HG03025 (cell line): ENCODE results near the gene DPYD.

Experiments used
- ATAC-seq: cut with Tn5 transposase; IDR thresholded peaks from one replicate; pipeline ENCODE4 v1.9.1; 2021; ENCODE audit warnings: mild to moderate bottlenecking, moderate library complexity; ENCODE audit not compliant: unreplicated experiment, low FRiP score

The DPYD gene

GRCh38 chr1:97632776-97633175, 288.1 kb downstream of the DPYD start:
- no peak for ATAC-seq

GRCh38 chr1:97632075-97632474, 288.8 kb downstream of the DPYD start:
- no peak for ATAC-seq

- ATAC-seq: no peak
Measured at GRCh38 chr1:97630948-97631347, 289.9 kb downstream of the DPYD start.

- ATAC-seq: no peak
Measured at GRCh38 chr1:97630281-97630680, 290.6 kb downstream of the DPYD start.

GRCh38 chr1:97623220-97623619, 297.6 kb downstream of the DPYD start:
- ATAC-seq: no peak

- ATAC-seq: no peak
Measured at GRCh38 chr1:97621955-97622354, 298.9 kb downstream of the DPYD start.

- ATAC-seq: no peak
Measured at GRCh38 chr1:97619706-97620105, 301.1 kb downstream of the DPYD start.

GRCh38 chr1:97610748-97611147, 310.1 kb downstream of the DPYD start:
- no peak for ATAC-seq

GRCh38 chr1:97610102-97610501, 310.7 kb downstream of the DPYD start:
- no peak for ATAC-seq

- ATAC-seq: no peak
Measured at GRCh38 chr1:97608272-97608671, 312.6 kb downstream of the DPYD start.

GRCh38 chr1:97603776-97604175, 317.1 kb downstream of the DPYD start:
- ATAC-seq: no peak

GRCh38 chr1:97603218-97603617, 317.6 kb downstream of the DPYD start:
- ATAC-seq: no peak

- ATAC-seq: no peak
Measured at GRCh38 chr1:97599447-97599846, 321.4 kb downstream of the DPYD start.

- ATAC-seq: no peak
Measured at GRCh38 chr1:97593192-97593591, 327.6 kb downstream of the DPYD start.

- no peak for ATAC-seq
Measured at GRCh38 chr1:97588772-97589171, 332.1 kb downstream of the DPYD start.

GRCh38 chr1:97581614-97582051, 339.2 kb downstream of the DPYD start:
- no peak for ATAC-seq

- ATAC-seq: no peak
Measured at GRCh38 chr1:97577613-97578012, 343.2 kb downstream of the DPYD start.

GRCh38 chr1:97573553-97573952, 347.3 kb downstream of the DPYD start:
- no peak for ATAC-seq

- ATAC-seq: no peak
Measured at GRCh38 chr1:97572561-97572960, 348.3 kb downstream of the DPYD start.

- no peak for ATAC-seq
Measured at GRCh38 chr1:97571760-97572159, 349.1 kb downstream of the DPYD start.

- ATAC-seq: no peak
Measured at GRCh38 chr1:97570691-97571090, 350.1 kb downstream of the DPYD start.

- no peak for ATAC-seq
Measured at GRCh38 chr1:97567000-97567749, 353.7 kb downstream of the DPYD start.

GRCh38 chr1:97565886-97566285, 354.9 kb downstream of the DPYD start:
- no peak for ATAC-seq
